Left kidney (tissue), 2 donors: ENCODE results near the gene SKIC2. TPM values are rescaled to one million over a fixed set of nuclear protein-coding genes. Genes with fewer than 3 reads are reported as not detected.
"Not testable (repeated sequence)": the region's sequence is repeated elsewhere in the genome, so short reads cannot be mapped to it uniquely, and the experiment has no call there.

ENCODE experiments used
- DNase-seq: peaks from one replicate; pipeline ENCODE4 v3.0.0-alpha.2; 2013
- polyA plus RNA-seq: library from polyadenylated mRNA; unstranded; fragments of 120-200 nt; gene quantifications from one replicate; pipeline ENCODE4 v1.2.1, GENCODE V29; 2013; ENCODE audit not compliant: insufficient read length

SKIC2 gene
- polyA plus RNA-seq, 1 donor, result 60.8 TPM

DNA sequence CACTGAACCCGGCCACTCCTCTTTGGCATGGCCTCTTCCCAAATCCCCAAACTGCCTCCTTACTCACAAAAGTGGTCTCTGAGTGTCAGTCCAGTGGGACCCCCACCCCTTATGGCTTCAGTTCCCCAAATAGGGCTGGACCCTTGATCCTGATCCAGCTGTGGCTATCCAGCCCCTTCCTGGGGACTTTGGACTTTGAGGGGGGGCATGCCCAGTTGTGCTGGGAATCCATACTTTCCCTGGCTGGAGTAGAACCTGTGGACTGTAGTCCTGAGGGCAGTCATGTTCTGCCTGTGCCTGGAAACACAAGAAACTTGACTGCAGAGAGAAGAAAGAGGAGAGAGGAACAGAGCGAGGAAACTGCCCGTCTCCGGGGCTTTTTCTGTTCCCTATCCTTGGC, 45.4 kb downstream of the SKIC2 start:
- DNase-seq, result not testable (repeated sequence)

DNA sequence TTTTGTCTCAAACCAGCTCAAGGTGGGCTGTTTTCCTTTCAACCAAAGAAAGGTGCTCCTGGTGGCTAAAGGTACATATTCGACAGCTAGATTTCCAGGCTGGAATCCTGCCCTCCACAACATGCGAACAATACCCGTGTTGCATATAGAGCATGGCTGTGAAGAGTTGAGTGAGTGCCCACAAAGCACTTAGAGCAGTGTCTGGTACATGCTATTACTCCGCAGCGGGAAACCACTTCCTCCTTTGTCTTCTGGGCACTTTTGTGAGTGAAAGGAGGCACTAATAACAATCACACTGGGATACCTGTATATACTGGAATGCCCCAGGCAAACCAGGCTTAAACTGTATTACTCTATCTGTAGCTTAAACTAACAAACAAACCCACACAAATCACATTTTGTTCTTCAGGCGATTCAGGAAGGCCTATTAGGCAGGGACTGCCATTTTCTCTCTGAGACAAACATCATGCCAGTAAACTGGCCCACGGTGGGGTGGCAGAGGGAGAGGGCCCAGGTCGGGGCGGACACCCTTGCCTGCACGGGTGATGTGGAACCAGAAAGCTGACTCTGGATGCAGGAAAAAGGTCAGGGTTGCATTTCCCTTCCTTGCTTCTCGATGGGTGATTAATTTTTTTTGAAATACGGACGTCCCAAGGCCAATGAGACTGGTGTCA, 46.0 kb downstream of the SKIC2 start:
- not testable (repeated sequence) for DNase-seq

- not testable (repeated sequence) for DNase-seq
These were observed 46.5 kb downstream of the SKIC2 start for GRCh38 chr6:32005538-32005880.

DNA sequence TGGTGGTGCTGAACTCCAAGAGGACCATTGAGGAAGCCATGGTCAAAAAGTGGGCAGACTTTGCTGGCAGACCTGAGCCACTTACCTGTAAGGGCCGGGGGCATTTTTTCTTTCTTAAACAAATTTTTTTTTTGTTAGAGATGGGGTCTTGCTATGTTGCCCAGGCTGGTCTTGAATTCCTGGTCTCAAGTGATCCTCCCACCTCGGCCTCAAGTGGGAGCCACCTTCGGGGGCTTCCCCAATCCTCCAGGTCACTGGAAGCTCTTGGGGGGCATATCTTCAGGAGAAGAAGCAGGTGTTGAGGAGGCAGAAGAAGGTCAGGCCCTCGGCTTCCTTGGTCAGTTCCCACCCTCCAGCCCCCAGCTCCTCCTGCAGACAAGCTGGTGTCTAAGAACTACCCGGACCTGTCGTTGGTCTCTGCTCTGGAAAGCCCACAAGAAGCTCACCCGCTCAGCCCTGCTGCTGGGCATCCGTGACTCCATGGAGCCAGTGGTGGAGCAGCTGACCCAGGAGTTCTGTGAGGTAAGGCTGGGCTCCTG, 47.1 kb downstream of the SKIC2 start:
- DNase-seq, result not testable (repeated sequence)

DNA sequence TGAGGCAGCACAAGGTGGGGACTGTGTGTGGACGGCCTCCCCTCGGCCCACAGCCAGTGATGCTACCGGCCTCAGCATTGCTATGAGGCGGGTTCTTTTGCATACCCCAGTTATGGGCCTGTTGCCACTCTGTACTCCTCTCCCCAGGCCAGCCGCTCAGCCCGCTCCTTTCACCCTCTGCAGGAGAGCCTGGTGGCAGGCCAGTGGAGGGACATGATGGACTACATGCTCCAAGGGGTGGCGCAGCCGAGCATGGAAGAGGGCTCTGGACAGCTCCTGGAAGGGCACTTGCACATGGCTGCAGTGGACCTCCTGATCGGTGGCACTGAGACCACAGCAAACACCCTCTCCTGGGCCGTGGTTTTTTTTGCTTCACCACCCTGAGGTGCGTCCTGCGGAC, 48.1 kb downstream of the SKIC2 start:
- DNase-seq, result not testable (repeated sequence)

DNA sequence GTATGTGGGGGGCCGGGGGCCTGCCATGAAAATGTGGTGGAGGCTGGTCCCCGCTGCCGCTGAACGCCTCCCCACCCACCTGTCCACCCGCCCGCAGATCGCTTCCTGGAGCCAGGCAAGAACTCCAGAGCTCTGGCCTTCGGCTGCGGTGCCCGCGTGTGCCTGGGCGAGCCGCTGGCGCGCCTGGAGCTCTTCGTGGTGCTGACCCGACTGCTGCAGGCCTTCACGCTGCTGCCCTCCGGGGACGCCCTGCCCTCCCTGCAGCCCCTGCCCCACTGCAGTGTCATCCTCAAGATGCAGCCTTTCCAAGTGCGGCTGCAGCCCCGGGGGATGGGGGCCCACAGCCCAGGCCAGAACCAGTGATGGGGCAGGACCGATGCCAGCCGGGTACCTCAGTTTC, 49.1 kb downstream of the SKIC2 start:
- not testable (repeated sequence) for DNase-seq

DNA sequence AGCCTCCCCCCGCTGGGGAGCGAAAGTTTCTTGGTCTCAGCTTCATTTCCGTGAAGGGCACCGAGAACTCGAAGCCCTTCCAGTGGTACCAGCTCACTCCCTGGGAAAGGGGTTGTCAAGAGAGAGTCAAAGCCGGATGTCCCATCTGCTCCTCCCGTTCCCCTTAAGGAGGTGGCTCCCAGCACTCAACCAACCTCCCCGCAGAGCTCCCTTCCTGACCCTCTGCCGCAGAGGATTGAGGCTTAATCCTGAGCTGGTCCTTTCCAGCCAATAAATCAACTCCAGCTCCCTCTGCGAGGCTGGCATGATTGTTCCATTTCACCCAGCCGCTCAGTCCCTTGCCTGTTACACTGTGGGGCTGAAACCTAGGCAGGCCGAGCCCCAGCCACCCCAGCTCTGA, 49.6 kb downstream of the SKIC2 start:
- not testable (repeated sequence) for DNase-seq

GRCh38 chr6:32009537-32009936, 50.6 kb downstream of the SKIC2 start:
- not testable (repeated sequence) for DNase-seq

- not testable (repeated sequence) for DNase-seq
These were observed 52.0 kb downstream of the SKIC2 start for GRCh38 chr6:32010856-32011530.

DNA sequence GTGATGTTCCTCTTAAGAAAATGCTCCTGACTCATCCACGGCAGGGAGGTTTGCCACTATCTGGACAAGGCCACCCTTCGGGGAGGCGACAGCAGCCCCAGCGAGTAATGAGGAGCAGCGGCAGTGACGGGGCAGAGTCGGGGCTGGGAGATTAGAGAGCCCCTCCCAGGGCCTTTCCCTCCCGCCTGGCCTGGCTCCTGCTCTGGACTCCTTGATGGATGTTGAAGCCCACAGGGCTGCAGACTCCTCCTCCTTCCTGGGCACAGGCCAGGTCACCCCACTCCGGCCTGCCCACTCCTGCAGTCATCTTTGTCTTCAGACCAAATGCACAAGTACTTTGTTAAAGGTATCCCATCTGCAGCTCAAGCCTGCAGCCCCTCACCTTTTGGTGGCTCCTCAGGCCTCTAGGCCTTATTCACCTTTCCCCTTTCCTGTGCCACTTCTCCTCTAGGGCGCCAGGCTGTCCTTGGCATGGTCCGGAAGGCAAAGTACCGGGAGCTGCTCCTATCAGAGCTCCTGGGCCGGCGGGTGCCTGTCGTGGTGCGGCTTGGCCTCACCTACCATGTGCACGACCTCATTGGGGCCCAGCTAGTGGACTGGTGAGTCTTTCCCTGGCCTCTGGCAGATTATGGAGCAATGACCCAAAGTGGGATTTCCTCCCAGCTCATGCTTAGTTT, 54.1 kb downstream of the SKIC2 start:
- DNase-seq, result not testable (repeated sequence)

GRCh38 chr6:32013738-32014137, 54.8 kb downstream of the SKIC2 start:
- not testable (repeated sequence) for DNase-seq

DNA sequence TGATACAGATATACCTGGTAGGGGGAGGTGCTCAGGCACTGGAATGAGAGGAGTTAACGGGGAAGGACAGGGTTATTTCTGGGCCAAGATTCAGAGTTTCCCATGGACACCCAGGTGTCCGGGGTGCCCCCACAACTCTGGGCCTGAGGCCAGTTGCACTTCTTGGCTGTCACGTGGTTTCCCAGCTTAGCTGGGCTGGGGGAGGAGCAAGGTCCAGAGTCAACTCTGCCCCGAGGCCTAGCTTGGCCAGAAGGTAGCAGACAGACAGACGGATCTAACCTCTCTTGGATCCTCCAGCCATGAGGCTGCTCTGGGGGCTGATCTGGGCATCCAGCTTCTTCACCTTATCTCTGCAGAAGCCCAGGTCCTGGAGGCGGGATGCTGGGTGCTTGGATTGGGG, 55.6 kb downstream of the SKIC2 start, which contains the start of gene C4B:
C4B (plus strand) TSS at position 249 of the 400 bp plus-strand sequence; CDS start at position 300, 51 bp downstream.
- not testable (repeated sequence) for DNase-seq

Other genes with a start within 250 kb of the SKIC2 start
- gene LY6G6D, start 243.8 kb upstream of the SKIC2 start, polyA plus RNA-seq, result not detected
- gene LY6G6C, start 237.4 kb upstream of the SKIC2 start, polyA plus RNA-seq, result 1.1 TPM
- 1.7 TPM for gene MPIG6B, start 235.8 kb upstream of the SKIC2 start, polyA plus RNA-seq
- 148 TPM for gene DDAH2, start 229.9 kb upstream of the SKIC2 start, polyA plus RNA-seq
- gene CLIC1, start 222.6 kb upstream of the SKIC2 start, polyA plus RNA-seq, result 268 TPM
- gene MSH5, start 219.2 kb upstream of the SKIC2 start, polyA plus RNA-seq, result 62.2 TPM
- 16.0 TPM for gene SAPCD1, start 196.5 kb upstream of the SKIC2 start, polyA plus RNA-seq
- gene VWA7, start 181.8 kb upstream of the SKIC2 start, polyA plus RNA-seq, result 8.5 TPM
- 69.7 TPM for gene VARS1, start 163.4 kb upstream of the SKIC2 start, polyA plus RNA-seq
- gene LSM2, start 152.2 kb upstream of the SKIC2 start, polyA plus RNA-seq, result 71.7 TPM
- gene HSPA1L, start 143.9 kb upstream of the SKIC2 start, polyA plus RNA-seq, result 3.8 TPM
- gene HSPA1A, start 143.6 kb upstream of the SKIC2 start, polyA plus RNA-seq, result 72.3 TPM
- gene HSPA1B, start 131.4 kb upstream of the SKIC2 start, polyA plus RNA-seq, result 112 TPM
- 66.3 TPM for gene NEU1, start 96.4 kb upstream of the SKIC2 start, polyA plus RNA-seq
- 52.6 TPM for gene SLC44A4, start 80.2 kb upstream of the SKIC2 start, polyA plus RNA-seq
- 84.3 TPM for gene EHMT2, start 61.5 kb upstream of the SKIC2 start, polyA plus RNA-seq
- gene ZBTB12, start 57.1 kb upstream of the SKIC2 start, polyA plus RNA-seq, result 23.1 TPM
- gene C2, start 31.5 kb upstream of the SKIC2 start, polyA plus RNA-seq, result 3.9 TPM
- 10.7 TPM for gene CFB, start 13.1 kb upstream of the SKIC2 start, polyA plus RNA-seq
- 89.9 TPM for gene NELFE, start 204 bp upstream of the SKIC2 start, polyA plus RNA-seq
- 29.4 TPM for gene DXO, start 13.0 kb downstream of the SKIC2 start, polyA plus RNA-seq
- gene C4A, start 22.9 kb downstream of the SKIC2 start, polyA plus RNA-seq, result 17.0 TPM
- 22.3 TPM for gene C4B, start 55.6 kb downstream of the SKIC2 start, polyA plus RNA-seq
- gene CYP21A2, start 79.2 kb downstream of the SKIC2 start, polyA plus RNA-seq, result 0.55 TPM
- gene TNXB, start 150.2 kb downstream of the SKIC2 start, polyA plus RNA-seq, result 4.7 TPM
- 94.3 TPM for gene ATF6B, start 169.1 kb downstream of the SKIC2 start, polyA plus RNA-seq
- 7.5 TPM for gene FKBPL, start 171.1 kb downstream of the SKIC2 start, polyA plus RNA-seq
- gene PRRT1, start 192.8 kb downstream of the SKIC2 start, polyA plus RNA-seq, result 2.7 TPM
- gene PPT2, start 195.0 kb downstream of the SKIC2 start, polyA plus RNA-seq, result 40.9 TPM
- 30.3 TPM for gene EGFL8, start 205.4 kb downstream of the SKIC2 start, polyA plus RNA-seq
- 94.6 TPM for gene AGPAT1, start 216.9 kb downstream of the SKIC2 start, polyA plus RNA-seq
- gene RNF5, start 219.2 kb downstream of the SKIC2 start, polyA plus RNA-seq, result 90.5 TPM
- 28.0 TPM for gene AGER, start 225.1 kb downstream of the SKIC2 start, polyA plus RNA-seq
- 190 TPM for gene PBX2, start 231.0 kb downstream of the SKIC2 start, polyA plus RNA-seq
- gene GPSM3, start 233.5 kb downstream of the SKIC2 start, polyA plus RNA-seq, result 10.2 TPM